Measurements from ENCODE around the gene MAP2K1.

MAP2K1 gene

GRCh38 chr15:66497502-66498455 lies 111.1 kb downstream of the MAP2K1 start, which contains the start of gene SNAPC5 (continued):
- TF ChIP-seq HIC1 (tag by site-specific recombination; IDR thresholded peaks at IDR 0.05) = peak; percentile 93
- no peak for TF ChIP-seq ZNF626 (tag by site-specific recombination; IDR thresholded peaks at IDR 0.05)
- TF ChIP-seq ZSCAN16 (tag by site-specific recombination; IDR thresholded peaks at IDR 0.05) = peak; percentile 100
- no peak for TF ChIP-seq ZNF350 (tag by site-specific recombination; IDR thresholded peaks at IDR 0.05)

GRCh38 chr15:66498501-66499386 lies 112.0 kb downstream of the MAP2K1 start:
- Histone ChIP-seq H3K4me3 (ENCODE audit: low read depth, low read length) (no peak overlapping the region), H3K36me3 (ENCODE audit: control insufficient read depth in 2 of 2, insufficient read depth in 1 of 2, low read length in 2 of 2) (peaks cover 71 to 95% of the 10 kb centered on the region in 2 experiments), H3K27ac (ENCODE audit: extremely low read depth, low read depth, low read length) (peak overlapping the region; percentile 24; the same call in 1 of the 2 replicates), H3K9me3 (ENCODE audit: control insufficient read depth, insufficient read depth, low read depth, low read length) (no peaks in the 10 kb centered on the region), H3K4me1 (ENCODE audit: control insufficient read depth, insufficient read depth, low read length) (peaks cover 5% of the 10 kb centered on the region; the same call in 1 of the 2 replicates)
- POLR2A ChIA-PET = interaction anchor here (0.9 to 3.5 kb wide), 5 partner anchors 10 to 209 kb away, joined by 3 to 26 read pairs (median 3); partner anchors contain the start of genes MAP2K1 and TIPIN
- CTCF ChIA-PET = interaction anchor here (0.6 to 3.2 kb wide), 49 partner anchors 8 to 742 kb away, joined by 3 to 58 read pairs (median 4); partner anchors contain the start of genes MAP2K1 and ZWILCH
- TF ChIP-seq ZNF561 (tag by site-specific recombination; IDR thresholded peaks at IDR 0.05; ENCODE audit: borderline replicate concordance) = 0 out of 2 replicates have a peak, but pooled peaks have one; percentile 34
- TF ChIP-seq PRDM10 (tag by site-specific recombination; IDR thresholded peaks at IDR 0.05) = peak; percentile 49
- no peak for TF ChIP-seq ZNF777 (tag by site-specific recombination; IDR thresholded peaks at IDR 0.05; ENCODE audit: borderline replicate concordance)
- TF ChIP-seq ZNF280C (tag by site-specific recombination; IDR thresholded peaks at IDR 0.05) = no peak
- peak; percentile 88 for TF ChIP-seq PRDM6 (tag by site-specific recombination; IDR thresholded peaks at IDR 0.05)
- TF ChIP-seq ZNF148 (tag by site-specific recombination; IDR thresholded peaks at IDR 0.05; ENCODE audit: borderline replicate concordance) = no peak
- TF ChIP-seq PRDM1 (tag by site-specific recombination; IDR thresholded peaks at IDR 0.05) = no peak
- TF ChIP-seq ZNF518A (tag by site-specific recombination; conservative IDR thresholded peaks at IDR 0.05; ENCODE audit: low read depth) = no peak
